H9 (cell line): ENCODE measurements around the gene LPP. TPM values are rescaled to one million over a fixed set of nuclear protein-coding genes. Genes with fewer than 3 reads are reported as not detected.

Experiments used
- DNase-seq: peaks from one replicate; pipeline ENCODE4 v3.0.0-alpha.2; 2017
- H2AFZ ChIP-seq: one replicate; pipeline ENCODE4 v1.6.1; 2013; ENCODE audit warnings: mild to moderate bottlenecking, low read length, control low read depth, moderate library complexity
- H2AK5ac ChIP-seq: 2 replicates; pipeline ENCODE4 v1.6.1; 2013; ENCODE audit warnings: low read length, control low read depth, mixed read lengths; ENCODE audit not compliant: insufficient read length
- H2BK120ac ChIP-seq: one replicate; pipeline ENCODE4 v1.6.1; 2013; ENCODE audit warnings: low read depth, mild to moderate bottlenecking, low read length, control low read depth, inconsistent platforms; ENCODE audit not compliant: poor library complexity, severe bottlenecking
- H2BK12ac ChIP-seq: 2 replicates; pipeline ENCODE4 v1.6.1; 2013; ENCODE audit warnings: low read length, control low read depth, mixed read lengths, low read depth; ENCODE audit not compliant: insufficient read length
- H2BK15ac ChIP-seq: 2 replicates; pipeline ENCODE4 v1.6.1; 2013; ENCODE audit warnings: low read depth, low read length, control low read depth
- H2BK20ac ChIP-seq: one replicate; pipeline ENCODE4 v1.6.1; 2013; ENCODE audit warnings: low read depth, mild to moderate bottlenecking, low read length, control low read depth, inconsistent platforms; ENCODE audit not compliant: poor library complexity, severe bottlenecking
- H2BK5ac ChIP-seq: 2 replicates; pipeline ENCODE4 v1.6.1; 2013; ENCODE audit warnings: low read length, control low read depth, mixed read lengths; ENCODE audit not compliant: insufficient read length
- H3K14ac ChIP-seq: 2 replicates; pipeline ENCODE4 v1.6.1; 2013; ENCODE audit warnings: low read length, control low read depth; ENCODE audit not compliant: insufficient read depth
- H3K18ac ChIP-seq: 2 replicates; pipeline ENCODE4 v1.6.1; 2013; ENCODE audit warnings: low read depth, mild to moderate bottlenecking, mixed read lengths, low read length, control low read depth; ENCODE audit not compliant: insufficient read length
- H3K23ac ChIP-seq: 2 replicates; pipeline ENCODE4 v1.6.1; 2013; ENCODE audit warnings: low read length, control low read depth, mixed read lengths, low read depth; ENCODE audit not compliant: insufficient read length
- H3K23me2 ChIP-seq: 2 replicates; pipeline ENCODE4 v1.6.1; 2013; ENCODE audit warnings: low read depth, mild to moderate bottlenecking, mixed read lengths, low read length, control low read depth; ENCODE audit not compliant: insufficient read length, poor library complexity, severe bottlenecking
- H3K27ac ChIP-seq: 2 replicates; pipeline ENCODE4 v1.5.1; 2013; ENCODE audit warnings: low read length, control low read depth, mixed read lengths, low read depth; ENCODE audit not compliant: insufficient read length
- H3K27me3 ChIP-seq: 2 replicates; pipeline ENCODE4 v1.6.1; 2013; ENCODE audit warnings: low read length, control low read depth, inconsistent platforms; ENCODE audit not compliant: insufficient read depth
- H3K4ac ChIP-seq: 2 replicates; pipeline ENCODE4 v1.6.1; 2013; ENCODE audit warnings: low read depth, mild to moderate bottlenecking, control low read depth, inconsistent platforms, low read length, moderate library complexity
- H3K4me1 ChIP-seq: 2 replicates; pipeline ENCODE4 v1.6.1; 2013; ENCODE audit warnings: low read length, control low read depth, inconsistent platforms; ENCODE audit not compliant: insufficient read depth
- H3K4me2 ChIP-seq: 2 replicates; pipeline ENCODE4 v1.6.1; 2013; ENCODE audit warnings: low read length, control low read depth, mixed read lengths; ENCODE audit not compliant: insufficient read length, insufficient read depth
- H3K56ac ChIP-seq: 2 replicates; pipeline ENCODE4 v1.6.1; 2013; ENCODE audit warnings: low read depth, mild to moderate bottlenecking, mixed read lengths, low read length, control low read depth; ENCODE audit not compliant: insufficient read length
- H3K79me1 ChIP-seq: 2 replicates; pipeline ENCODE4 v1.6.1; 2013; ENCODE audit warnings: low read depth, mild to moderate bottlenecking, moderate library complexity, low read length, control low read depth, inconsistent platforms; ENCODE audit not compliant: insufficient read depth, poor library complexity, severe bottlenecking
- H3K79me2 ChIP-seq: 2 replicates; pipeline ENCODE4 v1.6.1; 2013; ENCODE audit warnings: low read length, control low read depth, inconsistent platforms; ENCODE audit not compliant: insufficient read depth
- H3K9ac ChIP-seq: 2 replicates; pipeline ENCODE4 v1.6.1; 2013; ENCODE audit warnings: low read length, control low read depth, mixed read lengths; ENCODE audit not compliant: insufficient read length; ENCODE audit errors: extremely low read depth
- H3K9me3 ChIP-seq: one replicate; pipeline ENCODE4 v1.6.1; 2013; ENCODE audit warnings: low read depth, low read length, inconsistent platforms; ENCODE audit not compliant: control insufficient read depth
- H3T11ph ChIP-seq: one replicate; pipeline ENCODE4 v1.6.1; 2013; ENCODE audit warnings: mild to moderate bottlenecking, low read length, control low read depth, inconsistent platforms
- H4K20me1 ChIP-seq: one replicate; pipeline ENCODE4 v1.6.1; 2013; ENCODE audit not compliant: control insufficient read depth, insufficient read length, insufficient read depth
- H4K5ac ChIP-seq: 2 replicates; pipeline ENCODE4 v1.6.1; 2013; ENCODE audit warnings: low read depth, mild to moderate bottlenecking, mixed read lengths, low read length, control low read depth; ENCODE audit not compliant: insufficient read length
- H4K8ac ChIP-seq: replicated peaks from 2 replicates; pipeline ENCODE4 v1.6.1; 2013; ENCODE audit warnings: low read length, control low read depth, mixed read lengths, low read depth; ENCODE audit not compliant: insufficient read length
- H4K91ac ChIP-seq: 2 replicates; pipeline ENCODE4 v1.6.1; 2013; ENCODE audit warnings: low read depth, mild to moderate bottlenecking, moderate library complexity, mixed read lengths, low read length, control low read depth; ENCODE audit not compliant: insufficient read length
- H3K27ac Mint-ChIP-seq, 3 experiments: 2 replicates in 2 of 3; 3 replicates in 1 of 3; pipeline ENCODE4 v1.8.0; 2020 to 2021; ENCODE audit warnings: mixed read lengths in 3 of 3, mild to moderate bottlenecking in 1 of 3, moderate library complexity in 1 of 3
- H3K27me3 Mint-ChIP-seq: 2 replicates; pipeline ENCODE4 v1.8.0; 2021; ENCODE audit warnings: low read depth, mild to moderate bottlenecking, moderate library complexity, mixed read lengths
- H3K36me3 Mint-ChIP-seq, 3 experiments: 2 replicates in 2 of 3; 3 replicates in 1 of 3; pipeline ENCODE4 v1.8.0; 2020 to 2021; ENCODE audit warnings: low read depth in 3 of 3, mixed read lengths in 3 of 3; ENCODE audit not compliant: insufficient read depth in 1 of 3
- H3K4me1 Mint-ChIP-seq, 2 experiments: 2 replicates each; pipeline ENCODE4 v1.8.0; 2020; ENCODE audit warnings: mixed read lengths in 2 of 2
- H3K4me3 Mint-ChIP-seq, 2 experiments: 2 replicates in 1 of 2; 3 replicates in 1 of 2; pipeline ENCODE4 v1.8.0; 2020 to 2021; ENCODE audit warnings: mild to moderate bottlenecking in 2 of 2, mixed read lengths in 2 of 2, moderate library complexity in 1 of 2
- H3K9me3 Mint-ChIP-seq, 2 experiments: 2 replicates in 1 of 2; 3 replicates in 1 of 2; pipeline ENCODE4 v1.8.0; 2020; ENCODE audit warnings: mild to moderate bottlenecking in 2 of 2, mixed read lengths in 2 of 2, moderate library complexity in 1 of 2
- CTCF ChIP-seq: fragments of 200-600 bp; sonication (generic); conservative IDR thresholded peaks from 3 replicates; pipeline ENCODE4 v1.8.0; 2021; ENCODE audit warnings: antibody characterized with exemption, mild to moderate bottlenecking
- WGBS: extraction: QIAGEN DNeasy Blood & Tissue Kit; methylation state at CpG from one replicate; pipeline ENCODE4 v1.1.7; 2013; ENCODE audit warnings: missing lambda C conversion rate, low lambda C conversion rate, mixed read lengths; ENCODE audit not compliant: insufficient read length; ENCODE audit errors: extremely low coverage; 5-methylcytosine and 5-hydroxymethylcytosine counted together
- total RNA-seq: library from RNA; stranded (reverse); gene quantifications from 2 replicates; pipeline ENCODE4 v1.2.1, GENCODE V29; 2021

LPP gene
- total RNA-seq, 1 experiment from 2014 or later: 64.6 TPM

- no peaks in the 10 kb centered on the region for H3K9me3 Mint-ChIP-seq
- TF ChIP-seq CTCF: no peak
- no peak for DNase-seq
Observed at GRCh38 chr3:188584162-188584529, 430.2 kb downstream of the LPP start.

More at GRCh38 chr3:188584162-188584529, 430.2 kb downstream of the LPP start:
- peaks cover 0 to 8% of the 10 kb centered on the region in 2 experiments for H3K4me1 Mint-ChIP-seq
- Histone ChIP-seq H2BK5ac (no peak overlapping the region), H4K5ac (no peak overlapping the region), H2BK12ac (no peak overlapping the region), H2BK20ac (no peak overlapping the region), H3K14ac (no peak overlapping the region), H3K27me3 (no peaks in the 10 kb centered on the region), H3K18ac (no peak overlapping the region), H3K56ac (no peak overlapping the region), H3K9ac (no peak overlapping the region), H2AK5ac (no peak overlapping the region), H3K4ac (no peak overlapping the region), H3K4me2 (no peak overlapping the region), H2AFZ (no peak overlapping the region), H3K79me2 (no peaks in the 10 kb centered on the region), H3K27ac (no peak overlapping the region), H3K9me3 (no peaks in the 10 kb centered on the region), H3T11ph (no peak overlapping the region), H3K23me2 (no peaks in the 10 kb centered on the region), H4K8ac (no peak overlapping the region), H2BK120ac (no peak overlapping the region), H3K4me1 (no peaks in the 10 kb centered on the region), H3K23ac (no peak overlapping the region), H4K91ac (no peak overlapping the region), H2BK15ac (no peak overlapping the region), H4K20me1 (no peaks in the 10 kb centered on the region), H3K79me1 (no peaks in the 10 kb centered on the region)
- H3K36me3 Mint-ChIP-seq: no peaks in the 10 kb centered on the region
- 100% methylated on average over 1 of the region's 4 CpGs for WGBS
- H3K4me3 Mint-ChIP-seq: no peak overlapping the region
- H3K27ac Mint-ChIP-seq: no peak overlapping the region
- no peaks in the 10 kb centered on the region for H3K27me3 Mint-ChIP-seq
